HG02852 (cell line): ENCODE results near the gene BNC2.

ENCODE experiments used
- ATAC-seq: cut with Tn5 transposase; IDR thresholded peaks from one replicate; pipeline ENCODE4 v1.9.1; 2021; ENCODE audit warnings: mild to moderate bottlenecking, moderate library complexity; ENCODE audit not compliant: unreplicated experiment

Gene BNC2

DNA sequence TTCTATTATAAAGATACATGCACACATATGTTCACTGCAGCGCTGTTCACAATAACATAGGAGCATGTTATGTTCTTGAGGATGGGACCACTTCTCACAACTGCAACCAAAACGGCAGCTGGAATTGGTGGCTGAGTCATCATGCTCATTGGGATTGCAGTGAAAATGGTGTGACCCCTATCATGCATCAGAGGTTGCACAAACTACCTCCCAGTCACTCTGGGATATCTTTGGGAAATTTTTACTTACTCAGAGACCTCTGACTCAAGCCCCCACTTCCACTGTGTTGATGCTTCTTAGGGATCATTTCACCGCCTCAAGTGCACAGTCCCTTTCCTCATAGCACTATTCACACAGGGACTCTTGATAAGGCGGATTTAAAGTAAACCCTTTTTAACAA is 474.1 kb downstream of the BNC2 start:
- no peak for ATAC-seq

DNA sequence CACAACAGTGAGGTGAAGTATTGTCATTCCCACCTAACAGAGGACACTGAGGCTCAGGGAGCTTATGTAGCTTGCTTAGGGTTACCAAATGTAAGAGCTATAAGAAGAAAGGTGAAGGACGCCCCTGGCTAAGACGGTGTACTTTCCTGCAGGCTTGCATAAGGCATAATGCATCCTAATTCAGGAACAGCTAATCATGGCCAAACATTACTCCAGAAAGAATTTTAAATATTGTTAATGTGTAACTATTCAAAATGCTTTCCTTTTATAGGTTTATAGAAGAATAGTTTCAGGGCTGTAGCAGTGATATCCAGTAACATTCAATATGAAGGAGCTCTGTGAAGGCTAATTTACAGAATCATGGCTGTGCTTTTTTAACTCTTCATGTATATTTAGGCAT is 479.1 kb downstream of the BNC2 start:
- ATAC-seq, result no peak

DNA sequence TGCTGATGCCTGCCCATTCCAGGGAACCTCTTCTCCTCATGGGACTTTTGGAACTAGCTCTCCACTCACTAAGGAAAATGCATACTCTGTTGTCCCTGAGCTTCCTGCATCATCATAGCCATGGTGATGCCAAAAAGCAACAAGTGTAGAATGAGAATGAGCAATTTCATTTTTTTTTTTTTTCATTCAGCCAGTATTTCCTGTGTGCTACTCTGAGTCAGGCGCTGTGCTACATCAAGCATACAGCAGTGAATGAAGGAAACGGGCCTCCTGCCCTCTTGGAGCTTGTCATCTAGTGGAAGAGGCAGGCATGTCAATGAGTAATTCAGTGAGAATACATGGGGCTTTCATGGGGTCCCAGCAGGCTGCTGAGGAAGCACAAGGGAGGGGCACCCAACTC is 483.1 kb downstream of the BNC2 start:
- no peak for ATAC-seq

DNA sequence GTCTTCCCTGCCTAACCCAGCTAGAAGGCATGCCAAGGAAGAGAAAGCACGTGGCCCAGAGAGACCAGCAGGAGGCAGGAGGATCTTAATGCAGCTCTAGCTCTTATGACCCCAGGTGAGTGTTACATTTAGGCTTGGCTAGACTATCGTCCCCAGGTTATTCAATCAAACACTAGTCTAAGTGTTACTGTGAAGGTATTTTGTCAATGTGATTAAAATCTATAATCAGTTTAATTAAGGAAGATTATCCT is 483.7 kb downstream of the BNC2 start:
- ATAC-seq, result no peak

DNA sequence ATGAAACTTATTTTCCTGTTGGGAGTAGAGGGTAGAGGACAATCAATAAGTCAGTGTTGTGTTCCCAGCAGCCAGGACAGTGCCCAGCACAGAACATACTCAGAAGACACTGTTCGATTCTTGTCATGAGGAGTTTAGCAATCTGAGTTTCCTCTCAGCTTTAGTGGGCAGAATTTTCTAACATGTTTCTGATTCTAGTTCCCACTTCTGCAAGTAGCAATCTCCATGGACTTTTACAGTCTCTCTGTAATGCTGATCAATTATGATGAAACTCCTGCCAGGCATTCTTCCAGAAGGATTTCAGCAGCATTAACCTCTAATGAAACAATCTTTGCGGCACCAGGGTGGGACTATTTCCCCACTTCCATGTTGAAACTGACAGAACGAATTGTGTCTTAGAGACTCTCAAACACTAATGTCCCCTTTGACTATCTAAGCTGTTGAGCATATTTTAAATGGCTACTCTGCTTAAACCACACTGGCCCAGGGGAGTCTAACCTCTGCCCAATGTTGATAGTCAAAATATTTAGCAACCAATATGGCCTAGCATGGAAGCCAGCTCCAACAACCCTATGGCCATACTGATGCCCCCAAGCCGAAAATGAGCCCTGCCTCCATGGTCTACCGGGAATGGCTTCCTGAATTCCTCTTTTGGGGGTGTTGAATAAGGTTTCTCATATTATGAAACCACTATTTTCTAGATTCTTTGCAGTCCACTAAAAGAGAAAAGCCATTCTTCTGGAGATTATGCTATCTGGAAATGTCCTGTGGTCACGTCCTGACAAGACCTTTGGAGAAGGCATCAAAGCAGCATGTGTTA is 484.3 kb downstream of the BNC2 start:
- ATAC-seq, result no peak

DNA sequence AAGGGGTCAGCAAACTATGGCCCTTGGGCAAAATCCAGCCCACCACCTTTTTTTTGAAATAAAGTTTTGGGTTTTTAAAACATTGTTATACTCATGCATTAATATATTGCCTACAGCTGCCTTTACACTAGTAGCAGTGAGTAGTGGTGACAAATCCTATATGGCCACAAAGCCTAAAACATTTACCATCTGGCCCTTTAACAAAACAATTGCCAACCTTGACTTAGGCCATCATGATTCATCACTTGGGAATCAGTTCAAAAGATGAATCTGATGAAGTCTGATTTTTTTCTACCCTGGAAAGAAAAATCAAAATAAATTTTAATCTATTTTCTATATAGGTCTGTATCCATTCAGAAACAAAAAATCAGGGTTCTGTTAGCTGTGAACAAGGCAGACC is 484.9 kb downstream of the BNC2 start:
- no peak for ATAC-seq

DNA sequence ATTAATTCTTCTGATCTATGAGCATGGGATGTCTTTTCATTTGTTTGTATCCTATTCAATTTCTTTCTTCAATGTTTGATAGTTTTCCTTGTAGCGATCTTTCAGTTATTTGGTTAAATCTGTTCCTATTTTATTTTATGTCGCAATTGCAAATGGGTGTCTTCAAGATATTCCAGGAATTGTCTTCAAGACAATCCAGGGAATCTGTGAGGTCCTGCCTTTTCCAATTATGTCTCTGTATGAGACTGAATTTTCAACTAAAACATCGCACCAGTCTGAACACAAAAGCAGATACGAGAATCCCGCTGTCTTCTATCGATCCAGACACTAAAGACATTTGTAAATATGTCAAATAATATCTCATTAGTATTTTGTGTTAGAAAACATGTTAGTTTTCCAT is 485.5 kb downstream of the BNC2 start:
- ATAC-seq, result no peak

DNA sequence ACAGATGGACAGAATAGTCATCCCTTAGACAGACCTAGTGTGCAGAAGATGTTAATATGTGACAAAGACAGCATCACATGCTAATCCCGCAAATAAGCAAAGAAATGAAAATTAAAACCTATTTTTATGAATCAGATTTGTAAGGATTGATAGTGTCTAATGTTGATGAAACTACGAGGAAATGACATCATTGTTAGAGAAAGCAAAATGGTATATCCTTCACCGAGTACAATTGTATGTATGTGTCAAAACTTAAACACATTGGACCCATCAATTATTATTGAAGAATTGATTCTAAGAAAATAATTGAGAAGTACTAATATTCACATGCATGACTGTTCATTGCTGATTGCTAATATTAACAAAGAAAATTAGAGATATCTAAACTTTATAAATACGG is 493.2 kb downstream of the BNC2 start:
- no peak for ATAC-seq

DNA sequence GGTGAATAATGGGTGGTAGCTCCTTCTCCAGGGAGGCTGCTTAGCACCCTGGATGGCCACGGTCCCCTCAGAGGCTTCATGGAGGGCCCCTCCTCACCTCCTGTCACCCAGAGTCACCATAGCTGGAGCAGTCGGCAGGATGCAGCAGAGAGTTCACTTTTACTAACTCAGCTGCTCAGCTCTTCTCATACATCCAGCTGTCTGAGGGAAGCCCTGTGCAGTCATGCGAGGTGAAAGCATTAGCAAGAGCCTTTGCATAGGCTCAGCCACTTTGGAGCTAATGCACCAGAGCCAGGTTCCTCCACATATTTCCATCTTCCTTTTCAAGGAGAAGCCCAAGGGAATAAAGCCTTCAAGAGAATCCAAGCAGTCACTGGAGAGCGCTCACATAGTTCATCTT is 499.2 kb downstream of the BNC2 start:
- ATAC-seq, result no peak

DNA sequence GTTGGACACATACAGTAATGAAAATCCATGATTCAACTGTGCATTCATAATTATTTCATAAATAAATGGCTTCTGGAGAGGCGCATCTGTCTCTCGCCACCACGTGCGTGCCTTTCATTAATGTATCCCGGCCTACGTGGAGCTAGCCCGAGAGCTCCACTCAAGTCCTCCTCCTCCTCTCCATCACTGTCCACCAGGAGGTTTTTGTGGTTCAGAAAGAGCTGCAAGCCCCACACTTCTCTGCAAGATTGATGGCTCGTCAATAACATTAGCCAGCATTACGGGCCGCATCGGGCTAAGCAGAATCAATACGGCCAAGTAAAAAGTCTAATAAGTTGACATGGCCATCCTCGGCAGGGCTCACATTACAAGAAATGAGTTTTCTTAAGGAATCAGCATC is 499.8 kb downstream of the BNC2 start:
- no peak for ATAC-seq

DNA sequence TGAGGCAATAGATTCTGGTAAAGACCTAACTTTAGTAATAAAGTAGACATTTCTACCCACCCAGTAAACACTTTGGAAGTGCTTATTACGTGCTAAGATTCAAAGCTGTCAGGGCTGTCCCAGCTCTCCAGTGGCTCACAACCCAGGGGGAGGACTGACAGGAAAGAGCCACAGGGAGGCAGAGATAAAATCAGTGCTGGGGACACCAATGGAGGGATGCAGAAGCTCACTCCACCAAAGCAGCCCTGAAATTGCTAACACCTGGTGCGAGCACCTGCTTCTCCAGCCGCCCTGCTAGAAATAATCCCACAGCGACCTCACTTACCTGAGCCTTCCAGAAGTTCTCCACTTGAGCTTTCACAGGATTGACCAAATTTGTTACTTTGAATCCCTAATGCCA is 501.0 kb downstream of the BNC2 start:
- ATAC-seq, result no peak

DNA sequence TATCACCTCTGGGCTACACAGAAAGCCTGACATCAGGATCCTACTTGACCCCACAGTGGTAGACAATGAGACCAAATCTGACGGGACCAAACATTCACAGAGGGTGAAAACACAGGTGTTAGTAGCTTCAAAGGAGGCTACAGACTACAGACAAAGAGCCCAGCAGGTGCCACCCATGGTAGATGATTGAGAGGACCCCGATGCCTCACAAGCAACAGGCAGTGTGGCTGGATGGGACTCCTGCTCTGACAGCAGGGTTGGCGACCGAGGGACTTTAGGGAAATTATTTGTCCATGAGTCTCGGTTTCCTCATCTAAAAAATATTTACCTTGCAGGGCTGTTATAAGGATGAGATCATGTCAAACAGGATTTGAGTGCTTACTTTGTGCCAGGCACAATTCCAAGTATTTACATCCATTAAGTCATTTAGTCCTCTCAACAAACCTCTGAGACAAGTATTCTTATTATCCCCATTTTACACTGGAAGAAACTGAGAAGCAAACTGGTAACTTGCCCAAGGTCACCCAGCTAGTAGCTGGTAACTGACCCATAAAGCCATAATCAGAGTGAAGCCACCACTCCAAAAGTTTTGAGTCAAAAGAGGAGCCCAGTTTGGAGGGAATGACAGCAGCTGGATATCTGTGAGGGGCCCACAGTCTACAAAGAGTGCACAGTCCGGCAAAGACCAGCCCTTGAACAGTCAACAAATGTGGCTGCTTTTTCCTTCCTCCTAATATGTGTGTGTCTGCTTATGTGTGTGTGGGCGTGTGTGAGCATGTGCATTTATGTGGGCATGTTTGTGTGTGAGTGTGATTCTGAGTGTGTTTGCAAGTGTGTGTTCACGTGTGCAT is 502.0 kb downstream of the BNC2 start:
- no peak for ATAC-seq

DNA sequence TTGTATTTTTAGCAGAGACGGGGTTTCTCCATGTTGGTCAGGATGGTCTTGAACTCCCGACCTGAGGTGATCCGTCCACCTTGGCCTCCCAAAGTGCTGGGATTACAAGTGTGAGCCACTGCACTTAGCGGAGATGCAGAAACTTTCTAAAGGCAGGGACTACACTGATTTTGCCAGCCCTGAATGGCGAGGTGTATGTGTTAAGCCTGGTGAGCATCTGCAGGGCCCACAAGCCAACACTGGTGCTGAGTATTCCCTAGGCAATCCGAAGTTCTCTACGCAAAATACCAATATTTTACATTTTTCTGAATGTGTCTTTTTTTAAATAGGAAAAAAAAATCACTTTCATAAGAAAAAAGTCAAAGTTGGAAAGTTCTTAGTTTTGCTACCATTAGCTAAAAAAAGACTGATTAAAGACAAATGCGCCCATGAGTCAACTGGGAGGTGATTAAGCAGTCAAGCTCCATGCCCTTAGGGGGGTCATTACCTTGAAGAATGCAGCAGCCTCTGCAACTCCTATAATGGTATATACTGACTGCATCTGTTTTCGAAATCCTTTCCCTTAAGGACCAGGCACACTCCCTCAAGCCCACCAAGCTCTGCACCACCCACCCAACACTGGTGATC is 502.8 kb downstream of the BNC2 start:
- ATAC-seq, result no peak

DNA sequence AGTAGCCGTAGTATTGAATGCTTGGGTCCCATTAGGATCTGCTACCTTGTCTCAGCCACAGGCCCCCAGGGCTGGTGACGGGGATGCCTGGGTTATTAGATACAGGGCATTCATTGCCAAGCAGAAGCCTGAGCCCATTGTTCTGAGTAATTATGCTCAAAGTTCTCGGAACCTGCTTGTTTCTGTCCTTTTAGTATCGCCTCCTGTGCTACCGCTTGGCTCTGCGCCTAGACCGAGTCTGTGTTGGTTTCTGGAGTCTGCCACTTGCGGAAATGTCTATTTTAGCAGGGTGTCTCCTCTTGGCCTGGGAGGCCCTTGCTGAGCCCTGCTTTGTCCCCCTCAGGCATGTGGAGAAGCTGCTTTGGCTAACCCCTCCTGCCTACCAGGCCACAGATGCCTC is 506.1 kb downstream of the BNC2 start:
- ATAC-seq, result no peak

DNA sequence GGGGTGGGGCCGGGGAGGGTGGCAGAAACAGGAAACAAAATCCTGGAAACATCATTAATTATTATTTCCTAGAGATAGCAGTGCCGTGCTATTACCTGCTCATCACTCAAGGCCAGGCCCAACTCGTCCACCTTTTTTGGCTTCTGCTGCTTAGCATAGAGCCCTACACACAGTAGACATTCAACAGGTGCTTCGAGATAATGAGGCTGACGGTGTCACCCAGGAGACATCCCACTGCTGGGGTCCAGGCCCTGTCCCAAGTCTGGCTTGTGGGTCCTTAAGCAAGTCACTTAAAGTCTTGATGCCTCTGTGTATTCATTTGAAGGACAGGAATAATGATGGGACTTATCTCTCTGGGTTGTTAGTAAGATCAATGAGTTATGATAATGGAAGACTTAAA is 506.6 kb downstream of the BNC2 start:
- ATAC-seq, result no peak

DNA sequence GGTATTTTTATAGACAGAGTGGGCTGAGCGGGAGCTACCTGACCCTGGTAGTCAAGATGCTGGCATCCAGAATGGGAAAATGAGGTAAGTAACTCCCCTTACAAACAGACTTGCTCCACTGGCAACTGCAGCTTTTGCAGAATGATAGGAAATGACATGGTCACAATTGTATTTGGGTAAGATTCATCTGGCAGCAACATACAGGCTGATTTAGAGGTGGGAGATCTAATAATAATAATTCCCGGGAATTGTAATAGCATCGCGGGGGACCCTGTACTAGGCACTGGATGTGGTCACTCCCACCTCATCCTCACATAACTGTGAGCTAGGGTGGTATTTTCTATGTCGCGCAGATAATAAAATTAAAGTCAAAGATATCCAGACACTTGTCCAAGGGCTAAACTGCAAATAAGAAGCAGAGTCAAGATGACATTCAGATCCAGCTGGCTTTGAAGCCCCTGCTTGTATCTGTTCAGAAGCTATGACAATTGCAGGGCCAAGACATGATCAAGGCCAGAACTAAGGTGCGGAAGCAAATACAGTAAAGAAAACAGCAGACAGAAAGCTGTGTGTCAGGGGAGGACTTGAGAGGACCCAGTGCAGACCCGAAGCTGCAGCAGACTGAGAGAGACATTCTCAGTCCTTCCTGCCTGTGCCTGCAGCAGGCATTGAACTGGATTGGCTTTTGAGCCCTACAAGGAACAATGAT is 507.2 kb downstream of the BNC2 start:
- ATAC-seq, result no peak

DNA sequence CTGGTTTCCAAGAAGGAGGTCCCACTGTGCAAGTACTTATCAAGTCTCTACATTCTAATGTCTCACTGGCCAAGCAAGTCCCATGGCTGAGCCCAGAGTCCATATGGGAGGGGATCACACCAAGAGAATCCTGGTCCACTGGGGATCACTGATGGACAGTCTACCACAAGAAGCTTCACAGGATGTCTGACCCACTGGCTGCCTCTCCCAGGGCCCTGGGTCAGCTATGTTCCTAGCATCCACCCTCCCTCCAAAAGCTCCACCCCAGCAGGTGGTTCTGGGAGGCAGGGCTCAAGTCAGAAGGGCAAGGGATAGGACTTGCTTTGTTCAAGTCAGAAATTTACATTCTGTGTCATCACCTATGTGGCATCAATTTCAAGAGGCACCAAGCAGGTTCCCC is 508.5 kb downstream of the BNC2 start:
- no peak for ATAC-seq

DNA sequence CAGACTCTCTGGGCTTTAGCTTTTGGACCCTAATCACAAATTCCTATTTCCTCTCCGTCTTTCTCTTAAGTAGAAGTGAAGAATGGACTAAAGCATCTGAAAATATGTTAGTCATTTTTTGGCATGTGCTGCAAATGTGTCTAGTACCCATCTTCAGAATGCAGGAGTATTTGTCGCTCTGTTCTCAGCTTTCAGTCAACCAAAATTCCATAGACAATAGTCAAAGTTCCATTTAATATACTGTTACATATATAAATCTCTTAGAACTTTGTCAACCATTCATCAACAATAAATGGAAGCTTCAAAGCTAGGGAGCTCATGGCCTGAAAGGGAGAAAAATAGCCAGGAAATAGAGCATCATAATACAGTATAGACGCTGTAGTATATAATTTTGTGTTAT is 509.4 kb downstream of the BNC2 start:
- no peak for ATAC-seq

DNA sequence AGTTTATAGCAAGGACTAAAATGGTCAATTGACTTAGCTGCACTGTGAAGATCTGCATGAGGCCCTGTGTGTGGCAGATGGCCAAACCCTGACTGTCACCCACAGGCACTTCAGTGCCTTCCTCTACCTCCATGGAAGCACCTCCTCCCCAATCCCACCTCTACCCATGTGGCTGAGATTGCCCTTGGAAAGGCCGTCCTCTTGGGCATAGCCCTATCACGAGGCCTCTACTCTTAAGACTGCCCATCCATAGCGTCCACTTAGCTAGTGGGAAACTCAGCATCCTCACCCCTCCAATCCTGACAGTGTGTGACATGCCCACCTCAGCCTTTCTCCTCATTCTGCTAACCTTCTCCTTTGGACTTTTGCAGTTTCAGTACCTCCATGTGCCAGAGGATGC is 510.2 kb downstream of the BNC2 start:
- ATAC-seq, result no peak
